WTC11 (cell line): ENCODE data around the gene MARF1. TPM values are rescaled to one million over a fixed set of nuclear protein-coding genes. Genes with fewer than 3 reads are reported as not detected.

Experiments
- ARID4B ChIP-seq: sonication (generic); formaldehyde crosslinking; IDR thresholded peaks from 2 replicates; pipeline ENCODE4 v1.8.0; 2023; ENCODE audit warnings: missing genetic modification reagents, mild to moderate bottlenecking, borderline replicate concordance
- CBFB ChIP-seq: sonication (generic); formaldehyde crosslinking; IDR thresholded peaks from 2 replicates; pipeline ENCODE4 v1.8.1; 2022; ENCODE audit warnings: mild to moderate bottlenecking, low read depth, missing genetic modification reagents
- FOXK1 ChIP-seq: sonication (generic); formaldehyde crosslinking; IDR thresholded peaks from 2 replicates; pipeline ENCODE4 v1.8.0; 2022; ENCODE audit warnings: mild to moderate bottlenecking, moderate library complexity, missing genetic modification reagents
- FOXP1 ChIP-seq: sonication (generic); formaldehyde crosslinking; IDR thresholded peaks from 2 replicates; pipeline ENCODE4 v1.8.0; 2022; ENCODE audit warnings: missing genetic modification reagents, mild to moderate bottlenecking, moderate library complexity, borderline replicate concordance
- FOXP4 ChIP-seq: sonication (generic); formaldehyde crosslinking; IDR thresholded peaks from 2 replicates; pipeline ENCODE4 v1.8.0; 2022; ENCODE audit warnings: mild to moderate bottlenecking, missing genetic modification reagents
- JUN ChIP-seq: sonication (generic); formaldehyde crosslinking; IDR thresholded peaks from 2 replicates; pipeline ENCODE4 v1.8.0; 2023; ENCODE audit warnings: mild to moderate bottlenecking, missing genetic modification reagents
- KAT7 ChIP-seq: sonication (generic); formaldehyde crosslinking; IDR thresholded peaks from 2 replicates; pipeline ENCODE4 v1.8.1; 2023; ENCODE audit warnings: missing genetic modification reagents, mild to moderate bottlenecking, borderline replicate concordance
- MAX ChIP-seq: sonication (generic); formaldehyde crosslinking; IDR thresholded peaks from 2 replicates; pipeline ENCODE4 v1.8.0; 2022; ENCODE audit warnings: mild to moderate bottlenecking, missing genetic modification reagents
- NFYB ChIP-seq: sonication (generic); formaldehyde crosslinking; conservative IDR thresholded peaks from 2 replicates; pipeline ENCODE4 v1.8.0; 2022; ENCODE audit warnings: low read depth, missing genetic modification reagents
- SMAD4 ChIP-seq: sonication (generic); formaldehyde crosslinking; IDR thresholded peaks from 2 replicates; pipeline ENCODE4 v1.8.0; 2022; ENCODE audit warnings: mild to moderate bottlenecking, missing genetic modification reagents
- SOX15 ChIP-seq: fragments of 250-450 bp; sonication (Bioruptor Pico); IDR thresholded peaks from 2 replicates; pipeline ENCODE4 v1.9.0; 2021; ENCODE audit warnings: mild to moderate bottlenecking
- TCF7 ChIP-seq: sonication (generic); formaldehyde crosslinking; IDR thresholded peaks from 2 replicates; pipeline ENCODE4 v1.8.0; 2022; ENCODE audit warnings: mild to moderate bottlenecking, low read depth, missing genetic modification reagents, moderate library complexity
- TEAD1 ChIP-seq: sonication (generic); formaldehyde crosslinking; IDR thresholded peaks from 2 replicates; pipeline ENCODE4 v1.8.0; 2022; ENCODE audit warnings: mild to moderate bottlenecking, missing genetic modification reagents
- TEAD4 ChIP-seq: sonication (generic); formaldehyde crosslinking; IDR thresholded peaks from 2 replicates; pipeline ENCODE4 v1.8.0; 2022; ENCODE audit warnings: mild to moderate bottlenecking, missing genetic modification reagents
- ZBTB21 ChIP-seq: sonication (generic); formaldehyde crosslinking; IDR thresholded peaks from 2 replicates; pipeline ENCODE4 v1.8.1; 2023; ENCODE audit warnings: mild to moderate bottlenecking, missing genetic modification reagents, borderline replicate concordance
- ZNF121 ChIP-seq: sonication (generic); formaldehyde crosslinking; IDR thresholded peaks from 2 replicates; pipeline ENCODE4 v1.8.0; 2023; ENCODE audit warnings: missing genetic modification reagents
- ZNF219 ChIP-seq: sonication (generic); formaldehyde crosslinking; IDR thresholded peaks from 2 replicates; pipeline ENCODE4 v1.8.0; 2023; ENCODE audit warnings: missing genetic modification reagents, mild to moderate bottlenecking, borderline replicate concordance
- ZNF232 ChIP-seq: sonication (generic); formaldehyde crosslinking; IDR thresholded peaks from 2 replicates; pipeline ENCODE4 v1.8.0; 2022; ENCODE audit warnings: mild to moderate bottlenecking, missing genetic modification reagents
- ZNF263 ChIP-seq: sonication (generic); formaldehyde crosslinking; IDR thresholded peaks from 2 replicates; pipeline ENCODE4 v1.8.1; 2022; ENCODE audit warnings: low read depth, mild to moderate bottlenecking, moderate library complexity, missing genetic modification reagents
- ZNF425 ChIP-seq: fragments of 250-450 bp; sonication (Bioruptor Pico); conservative IDR thresholded peaks from 2 replicates; pipeline ENCODE4 v1.9.0; 2021; ENCODE audit warnings: mild to moderate bottlenecking
- ZNF532 ChIP-seq: fragments of 250-450 bp; sonication (Bioruptor Pico); IDR thresholded peaks from 2 replicates; pipeline ENCODE4 v1.9.0; 2021; ENCODE audit warnings: mild to moderate bottlenecking, borderline replicate concordance
- total RNA-seq: library from RNA; stranded (reverse); gene quantifications from 3 replicates; pipeline ENCODE4 v1.2.3, GENCODE V29; 2021

The MARF1 gene
- total RNA-seq, 1 experiment from 2014 or later = 31.9 TPM

GRCh38 chr16:15601212-15601879, 41.6 kb downstream of the MARF1 start (continued):
- TF ChIP-seq ARID4B (CRISPR knock-in tag) = peak; percentile 91
- TF ChIP-seq TEAD4 (CRISPR knock-in tag) = peak; percentile 81; the same call in 1 of the 2 replicates
- peak; percentile 66; the same call in 1 of the 2 replicates for TF ChIP-seq TCF7 (CRISPR knock-in tag)
- TF ChIP-seq NFYB (CRISPR knock-in tag) = no peak
- TF ChIP-seq FOXP1 (CRISPR knock-in tag) = 0 out of 2 replicates have a peak, but pooled peaks have one; percentile 57
- no peak for TF ChIP-seq ZNF532 (CRISPR knock-in tag)
- peak; percentile 77 for TF ChIP-seq SMAD4 (CRISPR knock-in tag)
- TF ChIP-seq TEAD1 (CRISPR knock-in tag) = peak; percentile 93
- no peak for TF ChIP-seq ZNF425 (CRISPR knock-in tag)
- peak; percentile 81; the same call in 1 of the 2 replicates for TF ChIP-seq ZNF263
- TF ChIP-seq ZNF219 (CRISPR knock-in tag) = peak; percentile 60; the same call in 1 of the 2 replicates
- TF ChIP-seq ZNF121 (CRISPR knock-in tag) = no peak
- TF ChIP-seq FOXK1 (CRISPR knock-in tag) = peak; percentile 62; the same call in 1 of the 2 replicates
- 0 out of 2 replicates have a peak, but pooled peaks have one; percentile 40 for TF ChIP-seq MAX (CRISPR knock-in tag)
- TF ChIP-seq ZBTB21 (CRISPR knock-in tag) = peak; percentile 53; the same call in 1 of the 2 replicates
- TF ChIP-seq ZNF232 (CRISPR knock-in tag) = peak; percentile 82; the same call in 1 of the 2 replicates
- no peak for TF ChIP-seq SOX15 (CRISPR knock-in tag)
- no peak for TF ChIP-seq KAT7 (CRISPR knock-in tag)
- no peak for TF ChIP-seq CBFB (CRISPR knock-in tag)
- TF ChIP-seq JUN (CRISPR knock-in tag) = peak; percentile 84; the same call in 1 of the 2 replicates
- TF ChIP-seq FOXP4 = peak; percentile 74; the same call in 1 of the 2 replicates
